HCT116 (cell line): ENCODE results near the gene TGM2. TPM values are rescaled to one million over a fixed set of nuclear protein-coding genes. Genes with fewer than 3 reads are reported as not detected.

Source experiments
- ATAC-seq: fragments of 200-7000 bp; cut with Tn5 transposase; 2 replicates; pipeline ENCODE4 v1.9.1; 2020; ENCODE audit warnings: mild to moderate bottlenecking, moderate library complexity
- BruUV-seq: library from RNA; stranded (reverse); fragments of 400-500 nt; replicated peaks from 2 replicates; lab custom pipeline; 2021; lab: Mats Ljungman, UMichigan
- CTCF ChIA-PET: fragments of 300-600 bp; sonication (Branson Sonifier 250); formaldehyde crosslinking; loops from one replicate; lab custom pipeline; 2021; ENCODE audit warnings: antibody characterized with exemption; lab: Charles Lee
- POLR2A ChIA-PET: fragments of 300-600, 350-600 bp; sonication (Branson Sonifier 250); formaldehyde crosslinking; loops from one replicate; lab custom pipeline; 2021; ENCODE audit warnings: antibody characterized with exemption; lab: Charles Lee
- RAD21 ChIA-PET, 2 experiments: fragments of 300-600 bp; sonication (Branson Sonifier 250); formaldehyde crosslinking; loops; one replicate each; lab custom pipeline; 2023; ENCODE audit warnings: low total read pairs in 2 of 2; ENCODE audit not compliant: uncharacterized antibody in 2 of 2, unreplicated experiment in 2 of 2, low non-redundant PET in 1 of 2; lab: Charles Lee
- DNase-seq: peaks from one replicate; pipeline ENCODE4 v3.0.0-alpha.2; 2010; ENCODE audit warnings: low read depth, low spot score
- H2AFZ ChIP-seq: fragments of 200-600 bp; shearing (Covaris generic), sonication (generic); 2 replicates; pipeline ENCODE4 v1.6.1; 2017; ENCODE audit warnings: low read depth, mixed run types, mixed read lengths, antibody characterized with exemption, low read length; ENCODE audit not compliant: poor library complexity, severe bottlenecking
- H3K27ac ChIP-seq: 2 replicates; pipeline ENCODE4 v1.5.1; 2012; ENCODE audit warnings: low read depth, low read length
- H3K27me3 ChIP-seq: fragments of 200-600 bp; sonication (generic); 2 replicates; pipeline ENCODE4 v1.6.1; 2016; ENCODE audit warnings: mixed run types, low read length, mixed read lengths; ENCODE audit not compliant: insufficient read depth
- H3K36me3 ChIP-seq, 2 experiments: fragments of 200-500 bp in 1 of 2; fragments of 200-600 bp in 1 of 2; sonication (Bioruptor generic) in 1 of 2; sonication (generic) in 1 of 2; 2 replicates each; pipeline versions ENCODE4 v1.5.1 to v1.6.1; 2014 to 2016; ENCODE audit warnings: low read length in 2 of 2, inconsistent platforms in 1 of 2, mixed read lengths in 1 of 2, mixed run types in 1 of 2; ENCODE audit not compliant: insufficient read depth in 2 of 2, control insufficient read depth in 1 of 2
- H3K4me1 ChIP-seq, 2 experiments: fragments of 200-600 bp in 1 of 2; sonication (generic) in 1 of 2; 2 replicates each; pipeline versions ENCODE4 v1.5.1 to v1.6.1; 2012 to 2017; ENCODE audit warnings: low read length in 2 of 2, inconsistent platforms in 1 of 2, mild to moderate bottlenecking in 1 of 2, mixed read lengths in 1 of 2, mixed run types in 1 of 2, moderate library complexity in 1 of 2; ENCODE audit not compliant: insufficient read depth in 2 of 2, control insufficient read depth in 1 of 2
- H3K4me2 ChIP-seq: fragments of 200-600 bp; sonication (generic); 2 replicates; pipeline ENCODE4 v1.6.1; 2017; ENCODE audit warnings: mixed run types, low read length, mixed read lengths
- H3K4me3 ChIP-seq, 2 experiments: fragments of 200-600 bp in 1 of 2; sonication (generic) in 1 of 2; replicated peaks in 1 of 2; 2 replicates each; pipeline ENCODE4 v1.5.1; 2011 to 2016; ENCODE audit warnings: low read length in 2 of 2, control low read depth in 1 of 2, low read depth in 1 of 2, mild to moderate bottlenecking in 1 of 2, mixed read lengths in 1 of 2, mixed run types in 1 of 2
- H3K79me2 ChIP-seq: fragments of 200-600 bp; sonication (generic); 2 replicates; pipeline ENCODE4 v1.6.1; 2017; ENCODE audit warnings: mild to moderate bottlenecking, mixed run types, low read length, moderate library complexity, mixed read lengths; ENCODE audit not compliant: insufficient read depth
- H3K9ac ChIP-seq: fragments of 200-600 bp; sonication (generic); 2 replicates; pipeline ENCODE4 v1.6.1; 2016; ENCODE audit warnings: low read length, mixed read lengths
- H3K9me2 ChIP-seq: fragments of 200-600 bp; sonication (generic), shearing (Covaris generic); 2 replicates; pipeline ENCODE4 v1.6.1; 2017; ENCODE audit warnings: mixed run types, mild to moderate bottlenecking, moderate library complexity; ENCODE audit not compliant: insufficient read depth
- H3K9me3 ChIP-seq, 2 experiments: fragments of 200-500 bp in 1 of 2; fragments of 200-600 bp in 1 of 2; sonication (Bioruptor generic) in 1 of 2; sonication (generic) in 1 of 2; 2 replicates each; pipeline ENCODE4 v1.6.1; 2014 to 2017; ENCODE audit warnings: low read length in 2 of 2, mixed read lengths in 2 of 2, inconsistent platforms in 1 of 2, low read depth in 1 of 2, mild to moderate bottlenecking in 1 of 2, mixed run types in 1 of 2, moderate library complexity in 1 of 2; ENCODE audit not compliant: control insufficient read depth in 1 of 2, insufficient read depth in 1 of 2
- H4K20me1 ChIP-seq: fragments of 200-600 bp; sonication (generic), shearing (Covaris generic); 2 replicates; pipeline ENCODE4 v1.6.1; 2017; ENCODE audit warnings: mixed run types, mild to moderate bottlenecking, moderate library complexity; ENCODE audit not compliant: insufficient read depth
- CBX3 ChIP-seq: IDR thresholded peaks from 2 replicates; pipeline ENCODE4 v1.6.1; 2012; ENCODE audit warnings: low read depth
- ELF1 ChIP-seq: IDR thresholded peaks from 2 replicates; pipeline ENCODE4 v1.6.1; 2012; ENCODE audit warnings: low read depth, borderline replicate concordance
- EZH2phosphoT487 ChIP-seq: fragments of 200-600 bp; IDR thresholded peaks from 2 replicates; pipeline ENCODE4 v1.6.1; 2018; ENCODE audit warnings: antibody characterized with exemption, borderline replicate concordance
- JUND ChIP-seq: IDR thresholded peaks from 2 replicates; pipeline ENCODE4 v1.6.1; 2012
- TCF7L2 ChIP-seq: IDR thresholded peaks from 2 replicates; pipeline ENCODE4 v1.7.0; 2011; ENCODE audit warnings: borderline replicate concordance, inconsistent platforms; ENCODE audit not compliant: insufficient read depth, insufficient read length; ENCODE audit errors: extremely low read depth
- ZNF274 ChIP-seq: fragments of 200-500 bp; sonication (Bioruptor generic); IDR thresholded peaks from 2 replicates; pipeline ENCODE4 v1.6.1; 2014; ENCODE audit warnings: mild to moderate bottlenecking, low read depth, low read length, inconsistent platforms
- intact Hi-C: fragments of 100-400 bp; cut with micrococcal nuclease; formaldehyde crosslinking; loops from 2 replicates; pipeline ENCODE4 v1.10.0; 2022
- total RNA-seq: library from RNA; stranded (reverse); gene quantifications from one replicate; pipeline ENCODE4 v1.2.1, GENCODE V29; 2021; ENCODE audit not compliant: unreplicated experiment
- TF ChIP-seq, protein P1 (sequence below): IDR thresholded peaks from 2 replicates; pipeline ENCODE4 v1.6.1; 2011; ENCODE audit warnings: mild to moderate bottlenecking, low read length, moderate library complexity; ENCODE audit not compliant: insufficient replicate concordance; ENCODE audit errors: extremely low read depth

TGM2 gene
- total RNA-seq, 1 experiment from 2014 or later, result 6.1 TPM

DNA sequence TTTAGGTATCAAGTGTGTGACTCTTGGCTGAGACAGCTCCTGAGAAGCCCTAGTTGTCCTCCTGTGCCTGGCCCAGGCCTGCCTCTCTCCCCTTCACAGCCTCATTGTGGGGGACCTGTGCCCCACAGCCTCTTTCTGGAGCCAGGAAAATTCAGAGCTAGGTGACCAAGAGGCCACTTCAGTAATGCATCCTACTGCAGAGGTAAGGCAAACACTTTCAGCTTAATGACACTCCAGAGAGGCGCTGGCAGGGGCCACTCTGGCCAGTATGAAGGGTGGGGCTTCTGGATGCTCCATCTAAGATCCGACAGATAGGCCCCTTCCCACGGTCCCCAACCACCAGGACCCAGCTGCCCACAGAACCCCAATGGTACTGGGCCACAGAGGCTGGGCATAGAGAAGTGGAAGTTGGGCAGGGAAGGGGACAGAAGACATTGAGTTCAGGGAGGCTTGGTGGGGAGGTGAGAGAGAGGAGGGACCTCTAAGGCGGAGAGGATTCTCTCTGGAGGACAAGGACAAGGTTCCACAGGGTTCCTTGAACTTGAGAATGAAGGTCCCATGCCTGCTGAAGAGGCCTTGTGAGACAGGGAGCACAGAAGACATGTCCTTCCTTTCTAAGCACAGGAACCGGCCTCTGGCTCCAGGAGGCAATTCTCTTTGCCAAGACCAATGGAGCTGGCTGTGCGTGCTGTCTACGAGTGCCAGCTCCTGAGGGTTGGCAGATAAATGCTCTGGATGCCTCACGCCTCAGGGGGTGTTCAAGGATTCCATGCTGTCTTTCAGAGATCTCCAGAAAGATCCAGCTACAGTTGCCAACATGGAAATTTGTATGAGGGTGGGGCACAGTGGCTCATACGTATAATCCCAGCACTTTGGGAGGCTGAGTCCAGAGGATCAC, 46.4 kb upstream of the TGM2 start:
- no peaks in the 10 kb centered on the region for H3K27me3 ChIP-seq
- no peak overlapping the region for H3K27ac ChIP-seq
- H4K20me1 ChIP-seq, result no peaks in the 10 kb centered on the region
- DNase-seq, result no peak
- no peak overlapping the region for H3K4me2 ChIP-seq
- no peak overlapping the region for H3K9ac ChIP-seq
- H3K4me1 ChIP-seq, result no peaks in the 10 kb centered on the region
- BruUV-seq, result no TSS peak
- no peaks in the 10 kb centered on the region for H3K79me2 ChIP-seq
- H3K4me3 ChIP-seq, result no peak overlapping the region
- no peaks in the 10 kb centered on the region for H3K9me3 ChIP-seq
- no peak for ATAC-seq
- CTCF ChIA-PET, result interaction anchor here (1.6 kb wide), 1 partner anchor 10 kb away, joined by 7 read pairs; no protein-coding TSS in a partner anchor
- POLR2A ChIA-PET, result interaction anchor here (1.0 kb wide), 1 partner anchor 102 kb away, joined by 5 read pairs; no protein-coding TSS in a partner anchor
- H3K36me3 ChIP-seq, result no peaks in the 10 kb centered on the region
- H3K9me2 ChIP-seq, result no peaks in the 10 kb centered on the region
- RAD21 ChIA-PET, result no interaction called here
- intact Hi-C loops, result no loop called here
- no peak overlapping the region for H2AFZ ChIP-seq
- TF ChIP-seq ELF1 (no peak), JUND (no peak), TCF7L2 (no peak), CBX3 (no peak), EZH2phosphoT487 (no peak), ZNF274 (no peak)
- TF ChIP-seq, protein P1, sequence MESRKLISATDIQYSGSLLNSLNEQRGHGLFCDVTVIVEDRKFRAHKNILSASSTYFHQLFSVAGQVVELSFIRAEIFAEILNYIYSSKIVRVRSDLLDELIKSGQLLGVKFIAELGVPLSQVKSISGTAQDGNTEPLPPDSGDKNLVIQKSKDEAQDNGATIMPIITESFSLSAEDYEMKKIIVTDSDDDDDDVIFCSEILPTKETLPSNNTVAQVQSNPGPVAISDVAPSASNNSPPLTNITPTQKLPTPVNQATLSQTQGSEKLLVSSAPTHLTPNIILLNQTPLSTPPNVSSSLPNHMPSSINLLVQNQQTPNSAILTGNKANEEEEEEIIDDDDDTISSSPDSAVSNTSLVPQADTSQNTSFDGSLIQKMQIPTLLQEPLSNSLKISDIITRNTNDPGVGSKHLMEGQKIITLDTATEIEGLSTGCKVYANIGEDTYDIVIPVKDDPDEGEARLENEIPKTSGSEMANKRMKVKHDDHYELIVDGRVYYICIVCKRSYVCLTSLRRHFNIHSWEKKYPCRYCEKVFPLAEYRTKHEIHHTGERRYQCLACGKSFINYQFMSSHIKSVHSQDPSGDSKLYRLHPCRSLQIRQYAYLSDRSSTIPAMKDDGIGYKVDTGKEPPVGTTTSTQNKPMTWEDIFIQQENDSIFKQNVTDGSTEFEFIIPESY, result no peak
